H1 (cell line): Measurements from ENCODE around the gene CDYL2. TPM values are rescaled to one million over a fixed set of nuclear protein-coding genes. Genes with fewer than 3 reads are reported as not detected.
A peak's percentile ranks its signal among the peaks of the same experiment; 100 is the strongest.

Experiments used
- CTCF ChIA-PET: fragments of 300-600 bp; sonication (Branson Sonifier 250); formaldehyde crosslinking; loops from one replicate; lab custom pipeline; 2021; ENCODE audit not compliant: partially characterized antibody; lab: Charles Lee
- POLR2A ChIA-PET: fragments of 300-600 bp; sonication (Branson Sonifier 250); formaldehyde crosslinking; loops from one replicate; lab custom pipeline; 2021; ENCODE audit warnings: inconsistent platforms; ENCODE audit not compliant: partially characterized antibody; lab: Charles Lee
- DNase-seq, 2 experiments: peaks; one replicate each; pipeline versions ENCODE4 v3.0.0 to v3.0.0-alpha.2; 2010 to 2022; ENCODE audit warnings: low spot score in 2 of 2, low read depth in 1 of 2, mixed read lengths in 1 of 2
- FAIRE-seq: peaks from 2 replicates; lab custom pipeline; 2011; peaks lifted over from hg19 to GRCh38; lab: Jason Lieb, UNC
- H2AFZ ChIP-seq: 2 replicates; pipeline ENCODE4 v1.8.1; 2012; ENCODE audit warnings: low read length, inconsistent platforms
- H2AK5ac ChIP-seq: 2 replicates; pipeline ENCODE4 v1.6.1; 2013; ENCODE audit warnings: low read depth, low read length
- H2BK120ac ChIP-seq: replicated peaks from 2 replicates; pipeline ENCODE3; 2013; ENCODE audit warnings: low read depth, low read length, inconsistent platforms
- H2BK12ac ChIP-seq: 2 replicates; pipeline ENCODE4 v1.6.1; 2013; ENCODE audit warnings: low read depth, low read length
- H2BK15ac ChIP-seq: 2 replicates; pipeline ENCODE4 v1.6.1; 2013; ENCODE audit warnings: low read length
- H2BK20ac ChIP-seq: 2 replicates; pipeline ENCODE4 v1.6.1; 2013; ENCODE audit warnings: low read length
- H2BK5ac ChIP-seq: 2 replicates; pipeline ENCODE4 v1.6.1; 2013; ENCODE audit warnings: low read depth, low read length
- H3K14ac ChIP-seq: 2 replicates; pipeline ENCODE4 v1.6.1; 2013; ENCODE audit warnings: inconsistent platforms; ENCODE audit not compliant: insufficient read length
- H3K18ac ChIP-seq: 2 replicates; pipeline ENCODE4 v1.6.1; 2013; ENCODE audit warnings: low read length; ENCODE audit errors: extremely low read depth
- H3K23ac ChIP-seq: 2 replicates; pipeline ENCODE4 v1.6.1; 2013; ENCODE audit warnings: inconsistent platforms; ENCODE audit not compliant: insufficient read length
- H3K23me2 ChIP-seq: 2 replicates; pipeline ENCODE4 v1.6.1; 2013; ENCODE audit warnings: low read depth, low read length
- H3K27ac ChIP-seq: 2 replicates; pipeline ENCODE4 v1.6.1; 2011; ENCODE audit warnings: low read depth, low read length, inconsistent platforms
- H3K27me3 ChIP-seq, 4 experiments: replicated peaks in 1 of 4; 1 replicate in 1 of 4; 2 replicates in 3 of 4; pipeline versions ENCODE4 v1.6.1 to v1.8.1; 2011 to 2013; ENCODE audit warnings: low read length in 3 of 4, mild to moderate bottlenecking in 3 of 4, inconsistent platforms in 2 of 4, mixed read lengths in 2 of 4, moderate library complexity in 1 of 4; ENCODE audit not compliant: control insufficient read depth in 3 of 4, insufficient read depth in 3 of 4; ENCODE audit errors: extremely low read depth in 1 of 4
- H3K36me3 ChIP-seq, 4 experiments: 2 replicates each; pipeline versions ENCODE4 v1.6.1 to v1.8.1; 2011 to 2013; ENCODE audit warnings: mild to moderate bottlenecking in 4 of 4, low read length in 3 of 4, moderate library complexity in 2 of 4, control low read depth in 1 of 4, inconsistent platforms in 1 of 4; ENCODE audit not compliant: insufficient read depth in 4 of 4, control insufficient read depth in 2 of 4
- H3K4ac ChIP-seq: replicated peaks from 2 replicates; pipeline ENCODE3; 2013; ENCODE audit warnings: low read length, low read depth, mixed read lengths, inconsistent platforms; ENCODE audit not compliant: insufficient read length
- H3K4me1 ChIP-seq, 4 experiments: replicated peaks in 1 of 4; 1 replicate in 1 of 4; 2 replicates in 3 of 4; pipeline versions ENCODE4 v1.6.1 to v1.8.1; 2011 to 2013; ENCODE audit warnings: low read length in 3 of 4, inconsistent platforms in 2 of 4, mixed read lengths in 1 of 4; ENCODE audit not compliant: insufficient read depth in 4 of 4, control insufficient read depth in 3 of 4
- H3K4me2 ChIP-seq, 2 experiments: 2 replicates each; pipeline versions ENCODE4 v1.6.1 to v1.8.1; 2011 to 2013; ENCODE audit warnings: low read depth in 2 of 2, low read length in 2 of 2, control low read depth in 1 of 2, inconsistent platforms in 1 of 2, mild to moderate bottlenecking in 1 of 2; ENCODE audit not compliant: insufficient read depth in 1 of 2
- H3K4me3 ChIP-seq, 4 experiments: fragments of 200-600, 300-600 bp in 1 of 4; sonication (generic), shearing (Covaris generic), sonication (Bioruptor Twin) in 1 of 4; 2 replicates each; pipeline versions ENCODE4 v1.5.1 to v1.8.1; 2011 to 2016; ENCODE audit warnings: low read length in 4 of 4, low read depth in 3 of 4, control low read depth in 2 of 4, inconsistent platforms in 2 of 4, mild to moderate bottlenecking in 2 of 4, mixed read lengths in 1 of 4, moderate library complexity in 1 of 4; ENCODE audit not compliant: insufficient read depth in 2 of 4; ENCODE audit errors: extremely low read depth in 1 of 4
- H3K56ac ChIP-seq: replicated peaks from 2 replicates; pipeline ENCODE3; 2013; ENCODE audit warnings: low read depth, mild to moderate bottlenecking, mixed read lengths, low read length, inconsistent platforms; ENCODE audit not compliant: insufficient read length
- H3K79me1 ChIP-seq: 2 replicates; pipeline ENCODE4 v1.6.1; 2013; ENCODE audit warnings: low read depth, low read length, control low read depth
- H3K79me2 ChIP-seq, 2 experiments: 2 replicates each; pipeline versions ENCODE4 v1.6.1 to v1.8.1; 2012 to 2013; ENCODE audit warnings: low read length in 2 of 2, mild to moderate bottlenecking in 2 of 2, inconsistent platforms in 1 of 2; ENCODE audit not compliant: insufficient read depth in 2 of 2, control insufficient read depth in 1 of 2
- H3K9ac ChIP-seq, 4 experiments: replicated peaks in 1 of 4; 1 replicate in 1 of 4; 2 replicates in 3 of 4; pipeline versions ENCODE4 v1.6.1 to v1.8.1; 2011 to 2013; ENCODE audit warnings: low read depth in 3 of 4, low read length in 3 of 4, control low read depth in 2 of 4, mild to moderate bottlenecking in 2 of 4, moderate library complexity in 2 of 4, inconsistent platforms in 1 of 4; ENCODE audit errors: extremely low read depth in 1 of 4
- H3K9me3 ChIP-seq, 2 experiments: 2 replicates each; pipeline versions ENCODE4 v1.6.1 to v1.8.1; 2012 to 2013; ENCODE audit warnings: mild to moderate bottlenecking in 2 of 2, moderate library complexity in 2 of 2, control low read depth in 1 of 2, inconsistent platforms in 1 of 2, low read depth in 1 of 2, low read length in 1 of 2, mixed read lengths in 1 of 2; ENCODE audit not compliant: insufficient read depth in 2 of 2
- H4K20me1 ChIP-seq, 2 experiments: replicated peaks in 1 of 2; 2 replicates each; pipeline versions ENCODE3 to v1.8.1; 2011 to 2013; ENCODE audit warnings: inconsistent platforms in 2 of 2, low read length in 2 of 2, mild to moderate bottlenecking in 1 of 2; ENCODE audit not compliant: insufficient read depth in 2 of 2, control insufficient read depth in 1 of 2
- H4K5ac ChIP-seq: 2 replicates; pipeline ENCODE4 v1.6.1; 2013; ENCODE audit warnings: low read length, low read depth, mixed read lengths, inconsistent platforms; ENCODE audit not compliant: insufficient read length
- H4K8ac ChIP-seq: 2 replicates; pipeline ENCODE4 v1.8.0; 2013; ENCODE audit warnings: mild to moderate bottlenecking, moderate library complexity, low read length, inconsistent platforms; ENCODE audit not compliant: insufficient read depth; ENCODE audit errors: extremely low read depth
- H4K91ac ChIP-seq: replicated peaks from 2 replicates; pipeline ENCODE3; 2013; ENCODE audit warnings: low read length, mixed read lengths, inconsistent platforms; ENCODE audit not compliant: insufficient read length
- EGR1 ChIP-seq: IDR thresholded peaks from 2 replicates; pipeline ENCODE4 v1.6.1; 2011; ENCODE audit warnings: low read depth, low read length, borderline replicate concordance
- HDAC6 ChIP-seq: IDR thresholded peaks from one replicate; pipeline ENCODE4 v1.7.1; 2012; ENCODE audit warnings: low read depth, mild to moderate bottlenecking, inconsistent platforms, low read length, moderate library complexity
- SAP30 ChIP-seq: fragments of 300-600 bp; sonication (generic); IDR thresholded peaks from 2 replicates; pipeline ENCODE4 v1.7.1; 2012; ENCODE audit warnings: low read length, moderate library complexity, mild to moderate bottlenecking, inconsistent platforms; ENCODE audit not compliant: insufficient read depth, insufficient replicate concordance
- WGBS, 2 experiments: shearing (Covaris generic) in 1 of 2; methylation state at CpG; one replicate each; pipeline versions ENCODE4 v1.1.6 to v1.1.7; 2013 to 2015; ENCODE audit warnings: low lambda C conversion rate in 2 of 2, mixed read lengths in 2 of 2, inconsistent platforms in 1 of 2, low coverage in 1 of 2, missing lambda C conversion rate in 1 of 2; ENCODE audit not compliant: insufficient replicate concordance in 2 of 2, insufficient coverage in 1 of 2, insufficient read length in 1 of 2; ENCODE audit errors: extremely low coverage in 1 of 2, missing lambda C conversion rate in 1 of 2; 5-methylcytosine and 5-hydroxymethylcytosine counted together
- polyA plus RNA-seq, 7 experiments: library from polyadenylated mRNA; depleted of rRNA in 3 of 7; stranded (reverse) in 5 of 7; unstranded in 2 of 7; fragments of >200 nt in 5 of 7; fragments of 200-250 nt in 2 of 7; gene quantifications; 1 replicate in 5 of 7; 2 replicates in 1 of 7; 4 replicates in 1 of 7; pipeline versions ENCODE4 v1.2.1 to v1.2.3, GENCODE V29; 2011 to 2013; ENCODE audit warnings: missing spikeins in 2 of 7, mixed read lengths in 2 of 7
- total RNA-seq: library from RNA; stranded (reverse); fragmentation: NEBNext Ultra II Directional; extraction: Animal tissue kit (Norgen Biotek cat#: 25700); gene quantifications from 2 replicates; pipeline ENCODE4 v1.2.1, GENCODE V29; 2021

The CDYL2 gene
- total and polyA plus RNA-seq, 2 of the 8 experiments (the other 6 are each of a cell fraction or from before 2014, with no cell fraction given) = 0.33 to 5.3 TPM

GRCh38 chr16:80606221-80606766, 198.1 kb downstream of the CDYL2 start:
- CTCF ChIA-PET = no interaction called here
- no peak for FAIRE-seq

More at GRCh38 chr16:80606221-80606766, 198.1 kb downstream of the CDYL2 start:
- no peak for DNase-seq
- no peak overlapping the region for H3K27ac ChIP-seq
- H3K4me1 ChIP-seq = no peaks in the 10 kb centered on the region
- H3K23me2 ChIP-seq = no peaks in the 10 kb centered on the region
- no peak overlapping the region for H3K4me3 ChIP-seq
- H4K5ac ChIP-seq = no peak overlapping the region
- H3K9me3 ChIP-seq = peaks cover 12 to 62% of the 10 kb centered on the region in 2 experiments; a peak in 3 of 4 replicates
- no peak overlapping the region for H3K18ac ChIP-seq
- H4K20me1 ChIP-seq = no peaks in the 10 kb centered on the region
- no peak overlapping the region for H3K9ac ChIP-seq
- H2AK5ac ChIP-seq = no peak overlapping the region
- no peaks in the 10 kb centered on the region for H3K79me1 ChIP-seq
- H4K91ac ChIP-seq = no peak overlapping the region
- H3K4me2 ChIP-seq = no peak overlapping the region
- H2BK12ac ChIP-seq = no peak overlapping the region
- no peak overlapping the region for H2BK15ac ChIP-seq
- no peaks in the 10 kb centered on the region; a peak in 1 of 8 replicates for H3K36me3 ChIP-seq
- H3K79me2 ChIP-seq = no peaks in the 10 kb centered on the region
- no peak overlapping the region for H2BK120ac ChIP-seq
- WGBS, 2 experiments = 97% methylated on average over 4 of the region's 4 CpGs; no CpG with 5 or more reads in 1 of the 2 experiments
- no peak overlapping the region for H2BK5ac ChIP-seq
- no peak overlapping the region for H3K14ac ChIP-seq
- no peak overlapping the region for H3K4ac ChIP-seq
- H3K56ac ChIP-seq = no peak overlapping the region
- H3K23ac ChIP-seq = no peak overlapping the region
- POLR2A ChIA-PET = no interaction called here
- no peaks in the 10 kb centered on the region for H3K27me3 ChIP-seq
- H2BK20ac ChIP-seq = no peak overlapping the region
- H4K8ac ChIP-seq = peak overlapping the region; percentile 35; the same call in 1 of the 2 replicates
- TF ChIP-seq HDAC6 = no peak
- no peak for TF ChIP-seq SAP30
- no peak for TF ChIP-seq EGR1
- H2AFZ ChIP-seq = no peak overlapping the region
